HepG2 (cell line): Measurements from ENCODE around the gene OR6B2. TPM values are rescaled to one million over a fixed set of nuclear protein-coding genes. Genes with fewer than 3 reads are reported as not detected.

Source experiments
- CHCHD3 ChIP-seq: sonication (generic); formaldehyde crosslinking; IDR thresholded peaks from 2 replicates; pipeline ENCODE4 v1.8.0; 2022; ENCODE audit warnings: mild to moderate bottlenecking, missing genetic modification reagents, moderate library complexity
- HNF4G ChIP-seq, 2 experiments: sonication (generic) in 1 of 2; formaldehyde crosslinking in 1 of 2; IDR thresholded peaks; 2 replicates each; pipeline versions ENCODE4 v1.4.0 to v1.6.1; 2011 to 2020; ENCODE audit warnings: borderline replicate concordance in 2 of 2, low read depth in 2 of 2, mild to moderate bottlenecking in 2 of 2, low read length in 1 of 2, missing genetic modification reagents in 1 of 2, moderate library complexity in 1 of 2
- LBX2 ChIP-seq: sonication (generic); formaldehyde crosslinking; IDR thresholded peaks from 2 replicates; pipeline ENCODE4 v1.5.0; 2020; ENCODE audit warnings: missing genetic modification reagents, mild to moderate bottlenecking, borderline replicate concordance
- MEIS1 ChIP-seq: sonication (generic); formaldehyde crosslinking; IDR thresholded peaks from 2 replicates; pipeline ENCODE4 v1.9.0; 2021; ENCODE audit warnings: mild to moderate bottlenecking, missing genetic modification reagents, moderate library complexity, borderline replicate concordance
- SSRP1 ChIP-seq: IDR thresholded peaks from 2 replicates; pipeline ENCODE4 v1.6.1; 2016; ENCODE audit warnings: control low read depth
- TBX2 ChIP-seq: sonication (generic); formaldehyde crosslinking; IDR thresholded peaks from 2 replicates; pipeline ENCODE4 v1.5.0; 2020; ENCODE audit warnings: missing genetic modification reagents, mild to moderate bottlenecking, borderline replicate concordance
- ZBTB3 ChIP-seq: sonication (generic); formaldehyde crosslinking; IDR thresholded peaks from 2 replicates; pipeline ENCODE4 v1.4.0; 2020; ENCODE audit warnings: low read depth, mild to moderate bottlenecking, moderate library complexity, missing genetic modification reagents, borderline replicate concordance
- ZNF136 ChIP-seq: sonication (generic); formaldehyde crosslinking; IDR thresholded peaks from 2 replicates; pipeline ENCODE4 v1.8.1; 2022; ENCODE audit warnings: low read depth, mild to moderate bottlenecking, moderate library complexity, missing genetic modification reagents
- ZNF280D ChIP-seq: sonication (generic); formaldehyde crosslinking; IDR thresholded peaks from 2 replicates; pipeline ENCODE4 v1.5.1; 2020; ENCODE audit warnings: mild to moderate bottlenecking, missing genetic modification reagents
- ZNF768 ChIP-seq: sonication (generic); formaldehyde crosslinking; IDR thresholded peaks from 2 replicates; pipeline ENCODE4 v1.4.0; 2020; ENCODE audit warnings: missing genetic modification reagents
- ZNF800 ChIP-seq: sonication (generic); formaldehyde crosslinking; IDR thresholded peaks from 2 replicates; pipeline ENCODE4 v1.4.0; 2020; ENCODE audit warnings: missing genetic modification reagents
- polyA plus RNA-seq, 8 experiments: library from polyadenylated mRNA; depleted of rRNA in 3 of 8; stranded (reverse) in 7 of 8; unstranded in 1 of 8; fragments of >200 nt; fragmentation: Illumina TruSeq in 4 of 8; extraction: Trizol in 4 of 8; gene quantifications; 2 replicates each; pipeline versions ENCODE4 v1.2.1 to v1.2.3, GENCODE V29; 2011 to 2016; ENCODE audit warnings: low read depth in 4 of 8, missing spikeins in 1 of 8, mixed read lengths in 1 of 8; ENCODE audit not compliant: insufficient read depth in 1 of 8
- total RNA-seq, 5 experiments: library from RNA; depleted of rRNA; stranded (reverse); fragments of >200 nt; fragmentation: Illumina TruSeq; extraction: Trizol; gene quantifications; 2 replicates each; pipeline ENCODE4 v1.2.3, GENCODE V29; 2016; ENCODE audit warnings: low read depth in 1 of 5

The OR6B2 gene
- total and polyA plus RNA-seq, 2 of the 13 experiments (the other 11 are each of a cell fraction or from before 2014, with no cell fraction given): not detected

- TF ChIP-seq ZNF280D (no peak), HNF4G (IDR thresholded peaks at IDR 0.05; ENCODE audit: borderline replicate concordance, low read depth, low read length) (no peak), HNF4G (CRISPR knock-in tag; IDR thresholded peaks at IDR 0.05; ENCODE audit: borderline replicate concordance, low read depth) (no peak), ZNF768 (CRISPR knock-in tag) (no peak), LBX2 (CRISPR knock-in tag) (no peak), MEIS1 (CRISPR knock-in tag) (no peak), SSRP1 (CRISPR knock-in tag) (no peak), ZNF136 (CRISPR knock-in tag) (no peak), CHCHD3 (CRISPR knock-in tag) (no peak), TBX2 (CRISPR knock-in tag) (no peak), ZBTB3 (CRISPR knock-in tag) (no peak), ZNF800 (CRISPR knock-in tag) (no peak)
Observed at GRCh38 chr2:240013343-240013742, 16.9 kb downstream of the OR6B2 start (continued).
